ENCODE results near the gene IBTK.
"Not testable (repeated sequence)": the region's sequence is repeated elsewhere in the genome, so short reads cannot be mapped to it uniquely, and the experiment has no call there.

IBTK gene

DNA sequence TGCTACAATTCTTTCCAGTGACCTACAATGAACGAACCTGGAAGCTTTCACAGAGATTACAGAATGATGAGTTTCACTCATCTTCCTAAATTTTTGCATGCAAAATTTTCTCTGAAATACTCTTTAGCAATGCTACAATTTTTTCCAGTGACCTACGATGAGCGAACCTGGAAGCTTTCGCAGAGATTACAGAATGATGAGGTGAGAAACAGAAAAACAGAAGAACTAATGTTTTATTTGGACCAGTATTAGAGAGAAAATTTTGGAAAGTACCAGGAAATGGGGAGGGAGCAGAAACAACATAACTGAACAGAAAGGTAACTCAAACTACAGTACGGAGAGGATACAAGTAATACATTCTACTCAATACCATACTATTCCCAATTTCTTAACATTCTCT is 75.0 kb downstream of the IBTK start:
- DNase-seq: no peak

- no peak for DNase-seq
Observed at GRCh38 chr6:82169138-82169876, 78.2 kb downstream of the IBTK start.

DNA sequence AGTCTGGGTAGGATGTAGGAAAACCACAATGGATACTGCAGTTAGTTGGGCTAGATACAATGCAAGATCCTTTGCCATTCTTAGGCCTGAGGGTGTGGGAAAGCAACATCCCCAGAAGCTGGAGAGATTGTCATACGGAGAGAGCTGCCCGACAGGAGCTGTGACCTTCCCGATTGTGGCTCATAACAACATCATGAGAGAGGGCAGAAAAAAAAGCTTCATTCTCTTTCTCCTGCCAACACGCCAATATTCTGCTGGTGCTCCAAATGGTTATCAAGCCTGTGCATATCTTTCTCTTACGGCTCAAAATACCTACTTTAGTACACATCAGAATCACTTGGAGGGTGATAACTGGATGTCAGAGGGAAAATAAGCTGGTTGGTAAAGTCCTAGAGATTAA is 81.1 kb downstream of the IBTK start:
- DNase-seq: no peak

DNA sequence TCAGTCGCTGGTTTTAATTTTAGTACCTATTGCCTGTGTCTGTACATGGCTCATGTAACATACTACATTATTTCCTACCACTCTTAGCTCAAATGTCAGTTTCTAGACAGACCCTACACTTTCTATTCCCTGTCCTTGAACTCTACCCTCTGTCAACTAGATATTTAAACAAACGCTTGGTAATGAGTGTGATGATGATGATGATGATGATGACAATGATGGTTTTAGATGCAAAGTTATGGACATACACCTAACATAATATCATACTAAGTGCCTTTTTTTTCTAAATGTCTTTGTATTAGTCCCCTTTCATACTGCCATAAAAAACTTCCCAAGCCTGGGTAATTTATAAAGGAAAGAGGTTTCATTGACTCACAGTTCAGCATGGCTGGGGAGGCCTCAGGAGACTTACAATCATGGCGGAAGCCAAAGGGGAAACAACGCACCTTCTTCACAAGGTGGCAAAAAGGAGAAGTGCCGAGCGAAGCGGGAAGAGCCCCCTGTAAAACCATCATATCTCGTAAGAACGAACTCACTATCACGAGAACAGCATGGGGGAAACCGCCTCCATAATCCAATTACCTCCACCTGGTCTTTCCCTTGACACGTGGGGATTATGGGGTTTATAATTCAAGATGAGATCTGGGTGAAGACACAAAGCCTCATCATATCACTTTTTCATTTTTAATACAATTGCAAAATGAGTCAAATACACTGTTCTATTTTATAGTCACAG is 87.1 kb downstream of the IBTK start:
- no peak for DNase-seq

DNA sequence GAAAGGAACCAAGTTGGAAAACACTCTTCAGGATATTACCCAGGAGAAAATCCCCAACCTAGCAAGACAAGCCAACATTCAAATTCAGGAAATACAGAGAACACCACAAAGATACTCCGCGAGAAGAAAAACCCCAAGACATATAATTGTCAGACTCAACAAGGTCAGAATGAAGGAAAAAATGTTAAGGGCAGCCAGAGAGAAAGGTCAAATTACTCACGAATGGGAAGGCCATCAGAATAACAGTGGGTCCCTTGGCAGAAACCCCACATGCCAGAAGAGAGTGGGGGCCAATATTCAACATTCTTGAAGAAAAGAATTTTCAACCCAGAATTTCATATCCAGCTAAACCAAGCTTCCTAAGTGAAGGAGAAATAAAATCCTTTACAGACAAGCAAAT is 94.8 kb downstream of the IBTK start:
- DNase-seq: not testable (repeated sequence)

- not testable (repeated sequence) for DNase-seq
Observed at GRCh38 chr6:82151147-82151546, 96.4 kb downstream of the IBTK start.

DNA sequence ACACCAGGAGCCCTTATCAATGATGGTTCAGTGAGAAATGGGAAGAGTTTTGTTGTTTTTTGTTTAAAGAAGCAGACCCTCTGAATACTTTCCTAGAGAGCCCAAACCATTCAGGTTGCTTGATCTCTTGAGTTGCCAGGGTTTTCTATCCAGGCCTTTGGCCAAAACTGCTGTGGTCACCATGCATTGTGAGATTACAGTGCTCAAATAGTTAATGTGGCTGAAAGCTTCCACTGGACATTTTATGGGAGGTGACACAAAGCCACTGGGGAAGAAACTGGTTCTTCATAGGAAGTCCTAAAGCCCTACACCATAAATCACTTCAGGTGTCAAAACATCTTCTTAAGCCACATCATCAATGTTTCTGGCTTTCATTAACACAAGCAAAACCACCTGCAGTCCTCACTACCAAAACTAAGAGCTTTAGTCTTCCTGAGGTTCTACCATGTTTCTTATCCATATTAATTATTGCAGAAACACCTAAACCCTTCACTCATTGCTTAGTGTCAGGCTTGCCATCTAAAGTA is 101.6 kb downstream of the IBTK start:
- DNase-seq: no peak

DNA sequence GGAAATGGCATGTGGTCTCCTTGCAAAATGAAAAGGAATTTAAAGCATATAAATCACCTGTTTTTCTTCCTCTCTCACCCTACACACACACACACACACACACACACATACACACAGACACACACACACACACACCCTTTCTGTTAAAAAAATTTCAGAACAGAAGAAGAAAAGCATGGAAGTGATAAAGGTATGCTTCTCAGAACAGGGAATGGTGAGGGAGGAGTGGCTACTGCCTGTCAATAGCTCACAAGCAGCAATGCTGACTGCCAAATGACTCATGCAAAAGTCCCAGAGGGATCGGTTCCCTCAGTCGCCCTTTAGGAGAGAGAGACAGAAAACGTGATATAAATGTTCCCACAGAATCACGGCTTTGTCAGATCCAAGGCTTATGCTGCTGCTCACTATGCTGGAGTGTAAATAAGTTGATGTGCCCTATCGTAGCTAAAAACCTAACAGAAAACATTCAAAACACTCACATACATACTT is 102.6 kb downstream of the IBTK start:
- no peak for DNase-seq

DNA sequence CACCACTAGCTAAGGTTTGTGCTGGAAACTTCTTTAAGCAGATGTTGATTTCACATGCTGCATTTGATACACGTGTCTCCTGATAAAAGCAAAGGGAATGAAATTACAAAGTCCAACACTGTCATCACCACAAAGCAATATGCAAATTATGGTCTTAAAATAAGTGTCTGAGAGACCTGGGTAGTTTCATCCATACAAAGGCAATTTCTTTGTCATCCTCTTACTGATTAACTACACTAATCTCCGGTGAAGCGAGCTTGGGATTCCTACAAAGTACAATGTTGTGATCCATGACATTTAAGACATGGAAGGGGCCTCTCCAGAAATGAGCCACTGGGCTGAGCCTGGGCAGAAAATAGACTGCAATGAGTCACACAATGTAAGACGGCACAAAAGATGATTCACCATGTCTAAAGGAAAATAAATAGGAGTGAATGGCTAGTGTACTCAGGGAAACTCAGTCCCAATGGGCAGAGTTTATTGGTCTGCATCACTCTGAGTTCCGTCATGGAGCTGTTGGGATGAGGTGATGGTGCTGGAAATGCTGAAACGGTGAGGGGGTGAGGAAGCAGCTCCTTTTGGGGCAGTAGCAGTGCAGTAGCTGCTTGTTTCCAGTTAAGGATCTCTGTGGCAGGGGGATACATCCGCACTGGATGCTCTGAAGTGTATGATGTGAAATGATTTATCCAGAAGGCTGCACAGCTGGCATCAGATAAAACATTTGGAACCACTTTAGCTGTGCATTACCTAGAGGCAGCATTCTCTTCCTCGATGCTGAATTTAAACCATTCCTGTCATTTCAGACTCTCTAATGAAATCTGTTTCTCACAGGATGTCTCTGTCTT is 103.3 kb downstream of the IBTK start:
- no peak for DNase-seq

GRCh38 chr6:82143041-82143481 is 104.5 kb downstream of the IBTK start:
- no peak for DNase-seq

DNA sequence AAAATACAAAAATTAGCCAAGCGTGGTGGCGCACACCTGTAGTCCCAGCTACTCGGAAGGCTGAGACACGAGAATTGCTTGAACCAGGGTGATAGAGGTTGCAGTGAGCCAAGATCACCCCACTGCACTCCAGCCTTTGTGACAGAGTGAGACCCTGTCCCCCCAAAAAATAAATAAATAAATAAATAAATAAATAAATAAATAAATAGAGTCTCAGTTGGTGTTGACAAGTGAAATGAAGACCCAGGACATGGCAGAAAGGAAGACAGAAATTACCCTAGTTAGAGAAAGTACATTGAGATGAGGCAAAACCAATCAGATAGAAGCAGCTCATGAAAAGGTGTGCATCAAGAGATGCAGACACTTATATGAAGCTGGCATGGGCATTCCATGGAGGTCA is 105.0 kb downstream of the IBTK start:
- DNase-seq: no peak

- no peak for DNase-seq
Observed at GRCh38 chr6:82138075-82138791, 109.3 kb downstream of the IBTK start.

DNA sequence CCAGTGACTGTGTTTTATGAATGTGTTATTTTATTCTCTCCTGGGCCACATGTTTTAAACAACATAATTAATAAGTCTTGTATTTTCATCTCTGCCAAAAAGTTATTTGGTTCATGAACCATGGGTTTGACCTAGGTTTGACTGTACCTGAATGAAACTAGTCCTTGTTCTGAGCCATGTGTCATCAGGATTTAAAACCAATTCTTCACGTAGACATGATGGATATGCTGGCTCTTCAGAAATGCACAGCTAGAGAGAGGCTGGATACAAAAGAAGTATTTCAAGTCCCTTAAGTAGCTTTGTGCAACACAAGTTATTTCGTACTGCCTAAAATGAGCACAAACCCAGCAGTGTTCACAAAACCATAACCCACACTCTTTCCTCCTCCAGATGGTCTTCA is 116.1 kb downstream of the IBTK start:
- DNase-seq: no peak

DNA sequence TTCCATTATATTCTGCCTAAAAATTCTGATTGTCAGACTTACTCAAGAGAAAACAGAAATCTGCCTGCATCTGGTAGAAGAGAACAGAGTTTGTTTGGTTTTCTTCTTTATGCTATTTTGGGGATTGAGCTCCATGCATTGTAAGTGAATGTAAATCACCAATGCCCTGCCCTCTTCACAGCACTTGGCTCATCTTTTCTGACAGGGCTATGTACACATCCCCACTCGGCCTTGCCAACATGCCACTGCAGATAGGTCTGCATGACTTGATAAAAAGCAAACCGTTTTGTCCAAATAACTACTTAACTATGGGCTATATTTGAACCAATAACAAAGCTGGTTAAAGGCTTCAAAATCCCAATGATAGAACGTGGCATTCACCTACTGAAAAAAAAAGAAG is 117.7 kb downstream of the IBTK start:
- DNase-seq: no peak

- DNase-seq: not testable (repeated sequence)
Observed at GRCh38 chr6:82128973-82129372, 118.6 kb downstream of the IBTK start.

- no peak for DNase-seq
Observed at GRCh38 chr6:82123632-82124031, 123.9 kb downstream of the IBTK start.
